ENCODE measurements around the gene LBH. TPM values are rescaled to one million over a fixed set of nuclear protein-coding genes. Genes with fewer than 3 reads are reported as not detected.
"Not testable (repeated sequence)": the region's sequence is repeated elsewhere in the genome, so short reads cannot be mapped to it uniquely, and the experiment has no call there.

Gene LBH
- polyA plus RNA-seq, 1 experiment = 145 TPM

DNA sequence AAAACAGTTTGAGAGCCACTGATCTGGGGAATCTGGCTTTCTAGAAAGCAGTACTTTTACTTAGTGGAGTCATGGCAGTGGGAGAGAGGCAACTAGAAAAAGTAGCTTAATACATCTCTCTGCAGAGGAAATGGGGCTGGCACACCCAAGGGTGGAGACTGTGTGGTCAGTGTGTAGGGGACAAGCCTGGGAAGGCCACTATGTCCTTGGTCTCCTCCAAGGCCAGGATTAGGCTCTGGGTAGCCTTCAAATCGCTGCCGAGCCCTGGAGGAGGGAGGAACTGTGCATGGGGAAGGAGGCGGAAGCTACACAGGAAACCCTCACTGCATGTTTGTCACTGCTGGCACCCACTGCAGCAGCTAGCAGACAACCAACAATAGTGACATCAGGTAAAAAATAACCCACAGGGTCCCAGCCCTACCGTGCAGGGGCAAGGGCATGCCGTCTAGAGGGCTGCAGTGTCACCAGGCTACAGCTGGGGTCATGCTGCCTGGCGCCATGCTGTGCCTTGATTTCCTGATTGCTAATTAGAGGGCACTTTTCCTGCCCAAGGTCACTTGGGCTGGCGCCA lies 34.8 kb downstream of the LBH start:
- no peaks in the 10 kb centered on the region for H3K36me3 ChIP-seq (ENCODE audit: control insufficient read depth, insufficient read depth, low read length)
- H3K27me3 ChIP-seq (ENCODE audit: control insufficient read depth, insufficient read depth, low read length) = no peaks in the 10 kb centered on the region
- no peak overlapping the region for H3K4me3 ChIP-seq (ENCODE audit: low read depth, low read length)
- TF ChIP-seq, protein P1, sequence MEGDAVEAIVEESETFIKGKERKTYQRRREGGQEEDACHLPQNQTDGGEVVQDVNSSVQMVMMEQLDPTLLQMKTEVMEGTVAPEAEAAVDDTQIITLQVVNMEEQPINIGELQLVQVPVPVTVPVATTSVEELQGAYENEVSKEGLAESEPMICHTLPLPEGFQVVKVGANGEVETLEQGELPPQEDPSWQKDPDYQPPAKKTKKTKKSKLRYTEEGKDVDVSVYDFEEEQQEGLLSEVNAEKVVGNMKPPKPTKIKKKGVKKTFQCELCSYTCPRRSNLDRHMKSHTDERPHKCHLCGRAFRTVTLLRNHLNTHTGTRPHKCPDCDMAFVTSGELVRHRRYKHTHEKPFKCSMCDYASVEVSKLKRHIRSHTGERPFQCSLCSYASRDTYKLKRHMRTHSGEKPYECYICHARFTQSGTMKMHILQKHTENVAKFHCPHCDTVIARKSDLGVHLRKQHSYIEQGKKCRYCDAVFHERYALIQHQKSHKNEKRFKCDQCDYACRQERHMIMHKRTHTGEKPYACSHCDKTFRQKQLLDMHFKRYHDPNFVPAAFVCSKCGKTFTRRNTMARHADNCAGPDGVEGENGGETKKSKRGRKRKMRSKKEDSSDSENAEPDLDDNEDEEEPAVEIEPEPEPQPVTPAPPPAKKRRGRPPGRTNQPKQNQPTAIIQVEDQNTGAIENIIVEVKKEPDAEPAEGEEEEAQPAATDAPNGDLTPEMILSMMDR (IDR thresholded peaks at IDR 0.05; ENCODE audit: insufficient read depth, low read depth, low read length) = no peak
- DNase-seq (ENCODE audit: low read depth) = no peak
- CTCF ChIA-PET = interaction anchor here (0.9 to 1.6 kb wide), 2 partner anchors 8 to 27 kb away, joined by 4 to 7 read pairs; no protein-coding TSS in a partner anchor
- POLR2A ChIA-PET = no interaction called here

DNA sequence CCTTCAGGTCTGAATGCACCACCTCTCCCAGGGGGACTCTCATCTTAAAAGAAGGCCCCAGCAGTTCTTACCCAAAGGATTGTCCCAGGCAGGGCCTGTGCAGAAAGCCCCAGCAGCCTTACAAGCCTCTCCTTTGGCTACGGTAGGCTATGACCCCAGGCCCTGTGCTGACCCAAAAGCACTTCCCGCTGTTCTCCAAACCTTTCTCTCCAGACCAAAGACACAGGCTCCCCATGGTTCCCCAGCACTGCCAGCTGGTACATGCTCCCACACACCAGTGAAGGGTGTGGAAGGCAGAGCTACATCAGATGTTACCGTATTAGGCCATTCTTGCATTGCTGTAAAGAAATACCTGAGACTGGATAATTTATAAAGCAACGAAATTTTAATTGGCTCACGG lies 35.4 kb downstream of the LBH start:
- no peaks in the 10 kb centered on the region for H3K27me3 ChIP-seq (ENCODE audit: control insufficient read depth, insufficient read depth, low read length)
- TF ChIP-seq, protein P1 (IDR thresholded peaks at IDR 0.05; ENCODE audit: insufficient read depth, low read depth, low read length) = no peak
- no peaks in the 10 kb centered on the region for H3K36me3 ChIP-seq (ENCODE audit: control insufficient read depth, insufficient read depth, low read length)
- ChIA-PET POLR2A (no interaction called here), CTCF (interaction anchor here (1.6 kb wide), 1 partner anchor 8 kb away, joined by 4 read pairs; no protein-coding TSS in a partner anchor)
- no peak for DNase-seq (ENCODE audit: low read depth)
- H3K4me3 ChIP-seq (ENCODE audit: low read depth, low read length) = no peak overlapping the region

DNA sequence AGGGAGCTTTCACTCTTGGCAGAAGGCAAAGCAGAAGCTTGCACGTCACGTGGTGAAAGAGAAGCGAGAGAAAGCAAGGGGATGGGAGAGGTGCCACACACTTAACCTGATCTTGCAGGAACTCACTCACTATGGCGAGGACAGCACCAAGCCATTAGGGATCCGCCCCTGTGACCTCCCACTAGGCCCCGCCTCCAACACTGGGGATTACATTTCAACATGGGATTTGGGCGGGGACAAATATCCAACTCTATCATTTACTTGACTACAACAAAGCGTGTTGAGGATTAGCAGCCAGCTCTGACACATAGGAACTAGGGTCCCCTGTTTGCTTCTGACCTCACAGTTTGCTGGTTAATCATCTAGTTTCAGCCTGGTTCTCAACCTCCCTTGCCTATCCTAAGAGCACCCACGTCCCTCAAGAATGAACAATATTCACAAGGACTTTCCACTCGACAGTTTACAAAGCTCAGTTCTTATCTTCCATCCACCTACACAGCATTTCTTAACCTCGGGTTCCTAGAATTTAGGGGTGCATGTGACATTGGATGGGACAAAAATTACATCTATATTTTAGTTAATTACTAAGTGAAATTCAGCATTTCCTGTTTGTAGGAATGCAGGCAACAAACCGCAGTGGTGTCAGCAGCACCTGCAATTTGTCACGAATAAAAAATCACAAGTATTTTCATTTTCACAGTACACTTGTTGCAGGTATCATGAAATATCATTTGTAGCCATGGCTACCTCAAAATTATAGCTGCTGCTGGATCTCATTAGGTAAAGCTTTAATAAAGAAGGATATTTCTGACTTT lies 36.0 kb downstream of the LBH start:
- ChIA-PET CTCF (no interaction called here), POLR2A (no interaction called here)
- Histone ChIP-seq H3K27me3 (ENCODE audit: control insufficient read depth, insufficient read depth, low read length) (no peaks in the 10 kb centered on the region), H3K4me3 (ENCODE audit: low read depth, low read length) (no peak overlapping the region), H3K36me3 (ENCODE audit: control insufficient read depth, insufficient read depth, low read length) (no peaks in the 10 kb centered on the region)
- DNase-seq (ENCODE audit: low read depth) = no peak
- TF ChIP-seq, protein P1 (IDR thresholded peaks at IDR 0.05; ENCODE audit: insufficient read depth, low read depth, low read length) = no peak

DNA sequence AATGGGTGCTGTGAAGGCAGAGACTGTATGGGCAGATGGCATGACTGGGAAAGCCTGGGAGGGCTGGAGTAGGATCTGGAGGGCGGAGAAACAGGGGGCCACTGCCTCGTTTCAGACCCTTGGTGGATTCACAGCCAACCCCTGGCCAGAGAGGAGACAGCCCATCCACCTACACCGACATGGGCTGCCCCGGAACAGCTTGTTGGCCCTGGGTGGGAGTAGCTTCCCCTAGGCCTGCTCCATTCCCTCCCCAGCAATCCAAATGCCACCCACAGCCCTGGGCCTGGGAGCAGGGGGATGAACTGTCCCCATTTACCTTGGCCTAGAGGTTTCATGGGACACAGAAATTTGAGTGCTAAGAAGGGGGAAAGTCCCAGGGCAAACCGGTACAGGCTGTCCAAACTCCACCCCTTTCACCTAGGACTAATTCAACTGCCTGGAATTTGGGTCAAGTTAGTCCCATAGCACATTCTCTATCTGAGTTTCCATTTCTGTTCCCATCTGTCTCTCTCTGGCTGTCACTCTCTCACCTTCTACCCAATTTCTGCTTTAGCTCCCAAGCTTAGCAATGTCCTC lies 37.0 kb downstream of the LBH start:
- H3K27me3 ChIP-seq (ENCODE audit: control insufficient read depth, insufficient read depth, low read length) = no peaks in the 10 kb centered on the region
- H3K36me3 ChIP-seq (ENCODE audit: control insufficient read depth, insufficient read depth, low read length) = no peaks in the 10 kb centered on the region
- no peak for DNase-seq (ENCODE audit: low read depth)
- CTCF ChIA-PET = no interaction called here
- TF ChIP-seq, protein P1 (IDR thresholded peaks at IDR 0.05; ENCODE audit: insufficient read depth, low read depth, low read length) = no peak
- H3K4me3 ChIP-seq (ENCODE audit: low read depth, low read length) = no peak overlapping the region
- POLR2A ChIA-PET = no interaction called here

DNA sequence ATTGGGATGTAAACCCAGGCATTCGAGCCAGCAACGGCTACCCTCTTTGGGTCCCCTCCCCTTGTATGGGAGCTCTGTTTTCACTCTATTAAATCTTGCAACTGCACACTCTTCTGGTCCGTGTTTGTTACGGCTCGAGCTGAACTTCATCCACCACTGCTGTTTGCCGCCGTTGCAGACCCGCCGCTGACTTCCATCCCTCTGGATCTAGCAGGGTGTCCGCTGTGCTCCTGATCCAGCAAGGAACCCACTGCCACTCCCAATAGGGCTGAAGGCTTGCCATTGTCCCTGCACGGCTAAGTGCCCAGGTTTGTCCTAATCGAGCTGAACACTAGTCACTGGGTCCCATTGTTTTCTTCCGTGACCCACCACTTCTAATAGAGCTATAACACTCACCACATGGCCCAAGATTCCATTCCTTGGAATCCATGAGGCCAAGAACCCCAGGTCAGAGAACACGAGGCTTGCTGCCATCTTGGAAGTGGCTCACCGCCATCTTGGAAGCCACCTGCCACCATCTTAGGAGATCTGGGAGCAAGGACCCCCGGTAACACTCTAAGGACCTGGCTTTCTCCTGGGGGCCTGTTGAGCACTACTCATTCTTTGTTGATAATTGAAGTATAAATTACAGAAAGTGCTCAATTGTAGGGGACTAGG lies 37.9 kb downstream of the LBH start:
- POLR2A ChIA-PET = not testable (repeated sequence)

More for the DNA sequence above, 37.9 kb downstream of the LBH start:
- not testable (repeated sequence) for H3K36me3 ChIP-seq (ENCODE audit: control insufficient read depth, insufficient read depth, low read length); DNase-seq (ENCODE audit: low read depth); H3K27me3 ChIP-seq (ENCODE audit: control insufficient read depth, insufficient read depth, low read length); H3K4me3 ChIP-seq (ENCODE audit: low read depth, low read length)
- CTCF ChIA-PET = interaction anchor here (1.5 kb wide), 1 partner anchor 30 kb away, joined by 3 read pairs; no protein-coding TSS in a partner anchor

All from BJ (cell line).